ENCODE results near the gene AK1. TPM values are rescaled to one million over a fixed set of nuclear protein-coding genes. Genes with fewer than 3 reads are reported as not detected.
"Not testable (repeated sequence)": the region's sequence is repeated elsewhere in the genome, so short reads cannot be mapped to it uniquely, and the experiment has no call there.

The AK1 gene
- total RNA-seq, 2 experiments from 2014 or later: 80.9 to 81.9 TPM

DNA sequence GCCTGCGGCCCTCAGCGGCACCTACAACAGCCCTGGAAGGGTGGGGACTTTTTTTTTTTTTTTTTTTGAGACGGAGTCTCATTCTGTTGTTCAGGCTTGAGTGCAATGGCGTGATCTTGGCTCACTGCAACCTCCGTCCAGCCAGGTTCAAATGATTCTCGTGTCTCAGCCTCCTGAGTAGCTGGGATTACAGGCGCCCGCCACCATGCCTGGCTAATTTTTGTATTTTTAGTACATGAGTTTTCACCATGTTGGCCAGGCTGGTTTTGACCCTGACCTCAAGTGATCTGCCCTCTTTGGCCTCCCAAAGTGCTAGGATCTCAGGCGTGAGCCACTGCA lies 7.4 kb downstream of the AK1 start:
- not testable (repeated sequence) for H3K27me3 Mint-ChIP-seq, H3K27ac Mint-ChIP-seq, H3K4me3 Mint-ChIP-seq, DNase-seq, H3K9me3 Mint-ChIP-seq
- Mint-ChIP-seq H3K4me1 (peaks cover 11% of the 10 kb centered on the region), H3K36me3 (ENCODE audit: low read depth) (peaks cover 16% of the 10 kb centered on the region)
- POLR2A ChIA-PET: interaction anchor here (1.0 to 2.2 kb wide), 8 partner anchors 9 to 163 kb away, joined by 3 to 9 read pairs (median 4); partner anchors contain the start of genes CDK9 and TOR2A
- CTCF ChIA-PET: interaction anchor here (0.6 to 5.9 kb wide), 52 partner anchors 9 to 743 kb away, joined by 3 to 49 read pairs (median 5); partner anchors contain the start of genes CDK9, ENG, FPGS and PIP5KL1

DNA sequence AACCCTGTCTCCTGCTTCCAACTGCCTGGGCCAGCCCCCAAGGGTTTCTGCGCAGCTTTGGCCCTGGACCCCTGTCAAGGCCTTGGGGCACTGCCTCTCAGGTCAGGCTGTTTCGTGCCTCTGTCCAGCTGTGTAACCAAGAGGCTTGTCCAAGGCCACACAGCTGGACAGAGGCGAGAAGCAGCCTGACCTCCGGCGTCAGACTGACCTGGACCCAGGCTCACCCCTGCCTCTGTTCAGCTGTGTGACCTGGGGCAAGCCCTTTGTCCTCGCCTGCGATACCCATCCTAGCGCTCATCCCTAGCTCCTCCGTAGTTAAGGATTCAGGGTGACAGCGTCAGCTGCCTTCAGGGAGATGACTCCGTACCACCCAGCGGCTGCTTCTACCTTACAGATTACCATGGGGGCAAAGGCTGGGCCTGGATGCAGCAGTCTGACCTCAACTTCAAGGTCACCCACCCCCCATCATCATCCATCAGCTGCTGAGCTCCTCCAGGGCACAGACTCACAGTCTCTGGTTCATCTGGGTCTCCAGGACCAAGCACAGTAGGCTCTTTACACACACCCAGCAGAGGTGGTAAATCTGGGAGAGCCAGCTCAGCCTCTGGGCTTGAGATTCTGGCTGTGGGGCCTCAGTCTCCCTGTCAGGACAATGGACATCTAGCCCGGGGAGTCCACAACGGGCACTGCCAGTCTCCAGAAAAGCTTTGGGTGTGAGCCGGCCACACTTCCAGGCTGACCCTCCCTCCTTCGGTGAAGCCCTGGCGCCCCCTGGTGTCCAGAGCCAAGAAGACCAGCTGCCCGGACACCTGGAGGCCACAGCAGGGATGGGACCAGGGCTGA lies 7.9 kb downstream of the AK1 start:
- no peak overlapping the region for H3K27ac Mint-ChIP-seq
- ChIA-PET CTCF (interaction anchor here (0.6 to 5.9 kb wide), 51 partner anchors 8 to 742 kb away, joined by 3 to 49 read pairs (median 5); partner anchors contain the start of genes CDK9, ENG, FPGS and PIP5KL1), POLR2A (interaction anchor here (0.7 to 2.2 kb wide), 12 partner anchors 9 to 419 kb away, joined by 3 to 9 read pairs (median 4); partner anchors contain the start of genes CDK9, FPGS, LRSAM1 and RPL12)
- H3K36me3 Mint-ChIP-seq (ENCODE audit: low read depth): peaks cover 19% of the 10 kb centered on the region
- H3K27me3 Mint-ChIP-seq: no peaks in the 10 kb centered on the region
- no peaks in the 10 kb centered on the region for H3K9me3 Mint-ChIP-seq
- H3K4me3 Mint-ChIP-seq: no peak overlapping the region
- DNase-seq: peak; percentile 83
- peaks cover 17% of the 10 kb centered on the region for H3K4me1 Mint-ChIP-seq

DNA sequence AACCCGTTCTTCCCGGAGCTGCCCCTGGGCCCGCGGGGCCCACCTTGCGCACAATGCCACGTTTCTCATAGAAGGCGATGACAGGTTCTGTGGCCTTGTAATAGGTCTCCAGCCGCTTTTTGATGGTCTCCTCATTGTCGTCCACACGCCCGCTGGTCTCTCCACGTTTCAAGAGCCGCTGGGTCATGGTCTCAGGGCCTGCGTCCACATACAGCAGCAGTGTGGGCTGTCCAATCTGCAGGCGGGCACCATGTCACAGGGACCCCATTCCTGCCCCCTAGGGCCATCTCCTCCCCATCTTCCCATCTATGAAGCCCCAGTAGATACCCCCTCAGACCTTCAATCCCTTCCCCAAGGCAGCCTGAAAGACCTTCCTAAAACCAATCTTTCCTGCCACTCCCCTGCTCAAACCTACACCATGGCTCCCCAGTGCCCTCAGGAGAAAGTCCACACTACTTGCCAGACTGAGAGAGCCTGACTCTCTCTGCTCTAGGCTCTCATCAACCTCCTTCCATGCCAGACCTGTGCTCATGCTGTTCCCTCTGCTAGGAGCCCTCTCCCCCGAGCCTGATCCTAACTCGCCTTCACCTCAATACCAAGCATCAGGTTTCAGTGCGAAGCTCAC lies 9.1 kb downstream of the AK1 start:
- Mint-ChIP-seq H3K27ac (no peak overlapping the region), H3K36me3 (ENCODE audit: low read depth) (peaks cover 19% of the 10 kb centered on the region), H3K4me1 (peaks cover 18% of the 10 kb centered on the region), H3K4me3 (no peak overlapping the region), H3K27me3 (no peaks in the 10 kb centered on the region), H3K9me3 (no peaks in the 10 kb centered on the region)
- no peak for DNase-seq
- POLR2A ChIA-PET: interaction anchor here (1.0 to 1.9 kb wide), 4 partner anchors 15 to 83 kb away, joined by 4 to 8 read pairs (median 4); partner anchors contain the start of genes CDK9 and FPGS
- CTCF ChIA-PET: interaction anchor here (1.0 to 5.9 kb wide), 12 partner anchors 13 to 281 kb away, joined by 3 to 49 read pairs (median 9); partner anchors contain the start of genes CDK9, ENG, SH2D3C and ST6GALNAC4

DNA sequence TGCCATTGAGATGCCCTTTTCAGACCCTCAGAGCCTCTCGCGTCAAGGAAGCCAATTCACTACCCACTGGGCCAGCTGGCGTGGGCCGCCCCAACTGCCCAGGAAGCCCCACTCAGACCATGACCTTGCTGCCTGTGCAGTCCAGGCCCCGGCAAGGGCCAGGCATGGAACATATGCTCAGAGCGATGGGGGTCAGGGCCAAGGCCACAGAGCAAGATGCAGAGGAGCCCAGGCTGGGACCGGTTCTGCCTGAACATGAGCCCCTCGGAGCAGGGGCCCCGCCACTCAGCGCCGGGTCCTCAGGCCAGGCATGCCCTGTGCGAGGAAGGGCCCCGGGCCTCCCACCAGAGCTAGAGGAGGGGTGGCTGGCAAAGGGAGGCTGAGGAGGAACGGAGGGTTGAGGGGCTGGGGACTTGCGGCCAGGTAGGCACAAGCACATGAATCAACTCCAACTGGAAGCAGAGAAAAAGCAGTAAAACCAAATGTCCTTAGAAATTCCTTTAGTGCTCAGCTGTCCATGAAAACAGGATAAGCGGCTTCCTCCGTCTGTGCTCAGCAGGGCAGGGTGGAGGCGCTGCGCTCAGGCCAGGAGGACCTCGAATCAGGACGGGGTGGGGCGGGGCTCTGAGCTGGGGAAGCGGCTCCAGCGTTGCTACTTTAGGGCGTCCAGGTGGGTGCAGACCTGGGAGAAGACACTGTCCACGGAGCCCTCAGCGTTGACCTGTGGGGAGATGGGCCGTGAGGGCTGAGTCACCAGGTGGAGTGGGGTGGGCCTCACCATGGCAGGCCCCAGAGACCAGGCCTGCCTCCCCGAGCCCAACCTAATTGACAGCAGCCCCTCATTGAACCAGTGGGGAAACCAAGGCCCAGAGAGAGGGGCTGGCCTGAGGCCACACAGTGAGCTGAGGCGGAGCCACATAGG lies 9.9 kb downstream of the AK1 start:
- CTCF ChIA-PET: interaction anchor here (0.6 to 1.3 kb wide), 2 partner anchors 25 to 133 kb away, joined by 3 to 4 read pairs; partner anchors contain the start of gene TOR2A
- Mint-ChIP-seq H3K27ac (no peak overlapping the region), H3K4me1 (peaks cover 24% of the 10 kb centered on the region), H3K36me3 (ENCODE audit: low read depth) (peaks cover 19% of the 10 kb centered on the region), H3K27me3 (no peaks in the 10 kb centered on the region), H3K4me3 (no peak overlapping the region), H3K9me3 (no peaks in the 10 kb centered on the region)
- DNase-seq: no peak
- POLR2A ChIA-PET: interaction anchor here (1.2 kb wide), 1 partner anchor 15 kb away, joined by 4 read pairs; no protein-coding TSS in a partner anchor

DNA sequence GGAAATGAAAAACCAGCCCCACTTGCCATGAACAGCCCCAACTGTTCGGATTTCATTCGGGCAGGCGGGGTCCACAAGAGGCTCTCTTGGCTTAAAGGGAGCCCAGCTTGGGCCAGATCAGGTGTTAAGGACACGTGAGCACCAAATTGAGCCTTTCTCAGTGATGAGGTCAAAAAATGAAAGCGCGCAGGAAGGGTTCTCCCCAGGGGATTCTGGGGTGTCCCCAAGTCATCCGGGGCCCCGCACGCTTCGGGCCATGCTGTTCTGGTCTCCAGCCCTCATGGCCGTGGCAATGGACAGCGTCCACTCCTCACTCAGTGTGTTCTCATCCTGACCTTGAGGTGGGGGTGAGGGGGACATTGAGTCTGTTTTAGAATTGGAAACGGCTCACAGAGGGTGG lies 10.9 kb downstream of the AK1 start:
- H3K4me1 Mint-ChIP-seq: peaks cover 35% of the 10 kb centered on the region
- ChIA-PET POLR2A (no interaction called here), CTCF (interaction anchor here (1.3 kb wide), 1 partner anchor 132 kb away, joined by 4 read pairs; the partner anchor contains the start of gene TOR2A)
- no peaks in the 10 kb centered on the region for H3K27me3 Mint-ChIP-seq
- H3K36me3 Mint-ChIP-seq (ENCODE audit: low read depth): peaks cover 19% of the 10 kb centered on the region
- DNase-seq: no peak
- no peak overlapping the region for H3K27ac Mint-ChIP-seq
- no peak overlapping the region for H3K4me3 Mint-ChIP-seq
- no peaks in the 10 kb centered on the region for H3K9me3 Mint-ChIP-seq

DNA sequence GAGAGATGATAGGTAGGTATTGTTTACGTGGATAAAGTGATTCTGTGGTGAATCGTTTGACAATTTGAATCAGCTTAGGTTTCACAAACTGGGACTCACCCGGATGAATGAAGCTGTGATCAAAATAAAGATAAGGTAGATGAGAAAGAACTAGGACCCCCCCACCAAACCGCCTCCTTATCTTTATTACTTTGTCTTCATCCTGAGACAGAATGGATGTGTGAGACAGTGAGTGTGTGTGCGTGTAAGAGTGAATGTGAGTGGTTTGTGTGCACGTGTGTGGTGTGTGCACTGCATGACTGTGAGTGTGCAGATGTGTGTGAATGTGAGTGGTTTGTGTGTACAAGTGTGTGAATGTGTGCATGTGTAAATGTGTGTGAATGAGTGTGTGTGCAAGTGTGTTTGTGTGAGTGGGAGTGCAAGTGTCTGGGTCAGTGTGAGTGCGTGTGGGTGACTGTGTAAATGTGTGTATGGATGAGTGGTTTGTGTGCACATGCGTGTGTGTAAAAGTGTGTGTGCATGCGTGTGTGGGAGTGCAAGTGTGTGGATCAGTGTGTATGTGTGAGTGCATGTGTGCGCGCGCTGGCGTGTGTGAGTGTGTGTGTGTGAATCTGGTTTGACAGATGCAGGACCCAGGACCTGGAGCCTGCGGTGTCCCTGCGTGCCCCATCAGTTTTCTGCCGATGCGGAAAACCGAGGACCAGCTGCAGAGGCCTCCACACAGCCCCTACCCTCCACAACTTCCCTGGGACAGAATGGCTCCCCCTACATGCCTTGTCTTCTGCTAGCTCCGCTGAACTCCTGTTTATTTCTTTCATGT lies 11.6 kb downstream of the AK1 start:
- H3K27ac Mint-ChIP-seq: peak overlapping the region; percentile 38
- peak; percentile 40 for DNase-seq

DNA sequence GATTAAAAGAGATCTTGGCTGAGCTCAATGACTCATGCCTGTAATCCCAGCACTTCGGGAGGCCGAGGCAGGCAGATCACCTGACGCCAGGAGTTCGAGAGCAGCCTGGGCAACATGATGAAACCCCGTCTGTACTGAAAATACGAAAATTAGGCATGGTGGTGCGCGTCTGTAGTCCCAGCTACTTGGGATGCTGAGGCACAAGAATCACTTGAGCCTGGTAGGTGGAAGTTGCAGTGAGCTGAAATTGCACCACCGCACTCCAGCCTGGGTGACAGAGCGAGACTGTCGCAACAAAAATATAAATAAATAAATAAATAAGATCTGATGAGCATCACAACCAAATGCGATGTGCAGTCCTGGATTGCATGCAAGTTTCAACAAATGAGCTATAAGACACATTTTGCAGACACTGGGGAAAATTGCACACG lies 14.3 kb downstream of the AK1 start:
- Mint-ChIP-seq H3K4me3 (no peak overlapping the region), H3K27ac (peak overlapping the region; percentile 85), H3K27me3 (no peaks in the 10 kb centered on the region), H3K4me1 (peaks cover 41% of the 10 kb centered on the region), H3K9me3 (no peaks in the 10 kb centered on the region), H3K36me3 (ENCODE audit: low read depth) (peaks cover 14% of the 10 kb centered on the region)
- DNase-seq: no peak
- ChIA-PET CTCF (interaction anchor here (1.8 to 3.5 kb wide), 2 partner anchors 58 to 128 kb away, joined by 7 to 18 read pairs; partner anchors contain the start of gene TOR2A), POLR2A (interaction anchor here (1.0 to 1.8 kb wide), 7 partner anchors 9 to 128 kb away, joined by 3 to 7 read pairs (median 4); partner anchors contain the start of genes ENG and TOR2A)

More for the DNA sequence above, 11.6 kb downstream of the AK1 start:
- no peak overlapping the region for H3K4me3 Mint-ChIP-seq
- H3K36me3 Mint-ChIP-seq (ENCODE audit: low read depth): peaks cover 19% of the 10 kb centered on the region
- CTCF ChIA-PET: interaction anchor here (0.7 to 3.5 kb wide), 4 partner anchors 40 to 258 kb away, joined by 3 to 18 read pairs (median 5); partner anchors contain the start of gene TOR2A
- H3K4me1 Mint-ChIP-seq: peaks cover 41% of the 10 kb centered on the region
- POLR2A ChIA-PET: interaction anchor here (1.0 to 1.4 kb wide), 4 partner anchors 12 to 90 kb away, joined by 3 to 4 read pairs (median 3); partner anchors contain the start of gene PIP5KL1
- H3K9me3 Mint-ChIP-seq: no peaks in the 10 kb centered on the region
- no peaks in the 10 kb centered on the region for H3K27me3 Mint-ChIP-seq

DNA sequence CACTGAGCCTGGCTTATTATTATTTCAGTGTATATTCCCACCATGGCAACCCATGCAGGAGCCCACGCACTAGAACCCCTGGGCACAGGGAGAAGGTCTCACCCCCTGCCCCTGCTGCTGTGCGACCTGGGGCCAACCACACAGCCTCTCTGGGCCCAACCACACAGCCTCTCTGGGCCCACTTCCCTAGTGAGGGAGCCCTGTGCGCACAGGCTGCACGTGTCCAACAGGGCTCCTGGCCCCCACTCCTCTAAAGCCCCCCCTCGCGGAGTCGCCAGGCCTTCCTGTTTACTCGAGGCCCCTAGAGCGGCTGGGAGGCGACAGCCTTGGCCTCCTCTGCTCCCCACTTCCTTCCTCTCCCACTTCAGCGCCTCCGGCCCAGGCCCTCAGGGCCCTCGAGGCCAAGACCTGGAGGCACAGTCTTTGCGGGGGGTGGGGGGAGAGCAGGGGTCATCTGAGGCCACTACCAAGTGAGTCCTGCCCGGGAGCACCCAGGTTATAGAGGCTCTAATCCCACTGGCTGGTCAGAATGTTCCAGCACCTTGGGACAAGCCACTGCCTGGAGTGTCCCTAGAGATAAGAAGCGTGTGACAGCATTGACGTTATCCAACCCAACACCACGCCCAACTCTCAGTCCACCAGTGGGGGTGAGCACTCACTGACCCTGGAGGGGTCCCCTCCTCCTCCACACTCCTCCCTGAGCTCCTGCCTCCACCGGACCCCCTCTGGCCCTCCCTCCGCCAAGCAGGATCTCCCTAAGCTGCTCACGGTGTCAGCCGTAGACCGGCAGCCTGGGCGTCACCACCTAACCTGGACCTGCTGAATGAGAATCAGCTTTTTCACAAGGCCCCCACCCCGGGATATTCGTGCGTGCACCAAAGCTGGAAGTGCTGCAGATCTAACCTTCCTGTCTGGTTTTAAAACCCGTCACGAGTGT lies 15.1 kb downstream of the AK1 start:
- Mint-ChIP-seq H3K27me3 (no peaks in the 10 kb centered on the region), H3K4me1 (peaks cover 41% of the 10 kb centered on the region), H3K27ac (peak overlapping the region; percentile 85), H3K36me3 (ENCODE audit: low read depth) (peaks cover 11% of the 10 kb centered on the region), H3K4me3 (peak overlapping the region; percentile 18), H3K9me3 (no peaks in the 10 kb centered on the region)
- POLR2A ChIA-PET: interaction anchor here (0.6 to 1.8 kb wide), 6 partner anchors 8 to 128 kb away, joined by 3 to 6 read pairs (median 4); partner anchors contain the start of genes ENG and TOR2A
- DNase-seq: peak; percentile 71
- CTCF ChIA-PET: interaction anchor here (1.0 to 3.5 kb wide), 3 partner anchors 8 to 127 kb away, joined by 7 to 18 read pairs (median 7); partner anchors contain the start of gene TOR2A

DNA sequence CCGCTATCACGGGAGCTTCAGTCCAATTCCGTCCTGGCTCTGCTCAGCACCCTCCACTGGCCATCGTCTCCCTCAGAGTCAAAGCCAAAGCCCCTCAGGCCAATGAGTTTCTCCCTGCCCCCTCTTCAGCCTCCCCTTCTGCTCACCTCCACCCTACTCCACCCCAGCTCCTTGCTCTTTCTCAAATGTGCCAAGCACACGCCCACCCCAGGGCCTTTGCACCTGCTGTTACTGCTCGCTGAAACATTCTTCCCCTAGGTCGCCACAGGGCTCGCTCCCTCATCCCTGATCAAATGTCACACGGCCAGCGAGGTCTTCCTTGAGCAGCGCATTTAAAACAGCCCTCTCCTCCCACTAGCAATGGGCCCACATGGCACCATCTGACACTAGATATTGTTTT lies 16.7 kb downstream of the AK1 start:
- Mint-ChIP-seq H3K27ac (peak overlapping the region; percentile 21), H3K27me3 (no peaks in the 10 kb centered on the region), H3K36me3 (ENCODE audit: low read depth) (peaks cover 9% of the 10 kb centered on the region), H3K4me3 (no peak overlapping the region), H3K9me3 (no peaks in the 10 kb centered on the region), H3K4me1 (peaks cover 36% of the 10 kb centered on the region)
- no peak for DNase-seq
- CTCF ChIA-PET: interaction anchor here (0.6 to 1.1 kb wide), 4 partner anchors 9 to 276 kb away, joined by 3 to 7 read pairs (median 4); partner anchors contain the start of gene TOR2A
- POLR2A ChIA-PET: interaction anchor here (0.9 kb wide), 1 partner anchor 75 kb away, joined by 3 read pairs; the partner anchor contains the start of gene CDK9

DNA sequence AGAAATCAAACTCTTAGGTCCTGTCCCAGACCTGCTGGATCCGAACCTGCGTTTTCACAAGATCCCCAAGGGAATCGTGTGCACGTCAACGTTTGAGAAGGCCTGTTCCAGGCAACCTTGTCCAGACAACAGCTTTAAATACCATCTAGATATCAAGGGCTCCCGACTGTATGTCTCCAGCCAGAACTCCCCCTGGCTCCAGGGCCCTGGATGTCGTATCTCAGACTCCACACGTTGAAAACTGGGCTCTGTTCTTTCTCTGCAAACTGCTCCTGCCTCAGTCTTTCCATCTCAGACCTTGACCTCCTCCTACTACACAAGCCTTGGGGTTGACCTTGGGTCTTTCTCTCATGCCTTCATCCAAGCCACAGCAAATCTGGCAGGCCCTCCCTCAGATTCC lies 17.2 kb downstream of the AK1 start:
- no peak for DNase-seq
- peaks cover 31% of the 10 kb centered on the region for H3K4me1 Mint-ChIP-seq
- POLR2A ChIA-PET: interaction anchor here (0.9 kb wide), 1 partner anchor 74 kb away, joined by 3 read pairs; the partner anchor contains the start of gene CDK9
- peaks cover 4% of the 10 kb centered on the region for H3K36me3 Mint-ChIP-seq (ENCODE audit: low read depth)
- no peak overlapping the region for H3K4me3 Mint-ChIP-seq
- H3K9me3 Mint-ChIP-seq: no peaks in the 10 kb centered on the region
- CTCF ChIA-PET: interaction anchor here (0.6 to 1.1 kb wide), 2 partner anchors 125 to 275 kb away, joined by 3 to 5 read pairs; partner anchors contain the start of gene TOR2A
- H3K27ac Mint-ChIP-seq: no peak overlapping the region
- H3K27me3 Mint-ChIP-seq: no peaks in the 10 kb centered on the region
